HEK293 (cell line): ENCODE results near the gene IMMP2L.

Source experiments
- CTCF ChIA-PET: fragments of 350-600 bp; formaldehyde crosslinking; extraction: SDS; loops from one replicate; lab custom pipeline; 2021; ENCODE audit warnings: antibody characterized with exemption; lab: Yijun Ruan, JAX
- POLR2A ChIA-PET: fragments of 300-600 bp; formaldehyde crosslinking; extraction: SDS; loops from one replicate; lab custom pipeline; 2020; ENCODE audit warnings: antibody characterized with exemption, inconsistent platforms; lab: Yijun Ruan, JAX
- H3K27ac ChIP-seq: fragments of 200-500 bp; sonication (Bioruptor generic); 2 replicates; pipeline ENCODE4 v1.5.1; 2014; ENCODE audit warnings: low read depth, low read length, control low read depth, inconsistent platforms; ENCODE audit errors: extremely low read depth
- H3K36me3 ChIP-seq, 2 experiments: fragments of 200-500 bp in 1 of 2; sonication (Bioruptor generic) in 1 of 2; 1 replicate in 1 of 2; 2 replicates in 1 of 2; pipeline ENCODE4 v1.5.1; 2014 to 2017; ENCODE audit warnings: inconsistent platforms in 2 of 2, low read length in 2 of 2; ENCODE audit not compliant: control insufficient read depth in 2 of 2, insufficient read depth in 1 of 2
- H3K4me1 ChIP-seq: fragments of 200-500 bp; sonication (Bioruptor generic); 2 replicates; pipeline ENCODE4 v1.5.1; 2014; ENCODE audit warnings: mild to moderate bottlenecking, low read length, inconsistent platforms; ENCODE audit not compliant: control insufficient read depth, insufficient read depth
- H3K4me3 ChIP-seq: 2 replicates; pipeline ENCODE4 v1.5.1; 2011; ENCODE audit warnings: low read depth, mild to moderate bottlenecking, control low read depth, low read length, moderate library complexity
- H3K9me3 ChIP-seq: fragments of 200-500 bp; sonication (Bioruptor generic); 2 replicates; pipeline ENCODE4 v1.5.1; 2014; ENCODE audit warnings: low read depth, low read length, inconsistent platforms; ENCODE audit not compliant: control insufficient read depth, insufficient read depth
- PRDM10 ChIP-seq: fragments of 450-650 bp; formaldehyde crosslinking; IDR thresholded peaks from 2 replicates; pipeline ENCODE4 v1.5.1; 2016; ENCODE audit warnings: missing biosample characterization, missing genetic modification characterization
- SETDB1 ChIP-seq: IDR thresholded peaks from one replicate; pipeline ENCODE4 v1.6.1; 2017; ENCODE audit warnings: mild to moderate bottlenecking, low read length, moderate library complexity, mixed read lengths; ENCODE audit not compliant: insufficient read length
- ZBTB20 ChIP-seq: fragments of 450-650 bp; formaldehyde crosslinking; IDR thresholded peaks from 2 replicates; pipeline ENCODE4 v1.5.1; 2016; ENCODE audit warnings: missing biosample characterization, missing genetic modification characterization
- ZBTB48 ChIP-seq: fragments of 450-650 bp; formaldehyde crosslinking; IDR thresholded peaks from 2 replicates; pipeline ENCODE4 v1.5.1; 2016; ENCODE audit warnings: missing biosample characterization, missing genetic modification characterization
- ZBTB6 ChIP-seq: fragments of 450-650 bp; formaldehyde crosslinking; IDR thresholded peaks from 2 replicates; pipeline ENCODE4 v1.5.1; 2017; ENCODE audit warnings: missing biosample characterization, missing genetic modification characterization
- ZNF211 ChIP-seq: fragments of 450-650 bp; formaldehyde crosslinking; IDR thresholded peaks from 2 replicates; pipeline ENCODE4 v1.5.1; 2016; ENCODE audit warnings: low read depth, missing biosample characterization, missing genetic modification characterization
- ZNF311 ChIP-seq: fragments of 450-650 bp; formaldehyde crosslinking; IDR thresholded peaks from 2 replicates; pipeline ENCODE4 v1.5.1; 2017; ENCODE audit warnings: missing biosample characterization, missing genetic modification characterization, borderline replicate concordance
- ZNF707 ChIP-seq: fragments of 450-650 bp; formaldehyde crosslinking; IDR thresholded peaks from 2 replicates; pipeline ENCODE4 v1.5.1; 2016; ENCODE audit warnings: missing biosample characterization, missing genetic modification characterization
- TF ChIP-seq, protein P1 (sequence below): fragments of 450-650 bp; formaldehyde crosslinking; IDR thresholded peaks from 2 replicates; pipeline ENCODE4 v1.5.1; 2017; ENCODE audit warnings: missing biosample characterization, missing genetic modification characterization
- TF ChIP-seq, protein P2 (sequence below): fragments of 450-650 bp; formaldehyde crosslinking; IDR thresholded peaks from 2 replicates; pipeline ENCODE4 v1.5.1; 2016; ENCODE audit warnings: missing biosample characterization, missing genetic modification characterization
- TF ChIP-seq, protein P3 (sequence below): fragments of 450-650 bp; formaldehyde crosslinking; IDR thresholded peaks from 2 replicates; pipeline ENCODE4 v1.5.1; 2016; ENCODE audit warnings: missing biosample characterization, missing genetic modification characterization

Gene IMMP2L

DNA sequence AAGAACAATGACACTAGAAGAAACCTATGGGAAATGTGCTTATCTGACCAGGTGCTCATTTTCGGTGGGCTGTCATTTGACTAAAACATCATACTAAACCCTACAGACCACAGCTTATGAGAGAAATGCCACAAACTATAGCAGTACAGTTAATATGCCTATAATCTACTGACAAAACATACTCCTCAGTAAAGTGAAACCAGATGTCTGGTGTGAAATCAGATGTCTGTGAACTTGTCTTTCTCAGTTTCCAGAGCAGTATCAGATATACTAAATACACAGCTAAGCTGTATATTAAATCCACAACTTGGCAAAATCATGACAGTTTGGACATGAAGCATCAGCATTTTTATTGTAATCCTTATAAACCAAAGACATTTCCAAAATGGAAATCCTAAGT, 3.3 kb downstream of the IMMP2L start:
- Histone ChIP-seq H3K4me1 (no peaks in the 10 kb centered on the region), H3K4me3 (no peak overlapping the region), H3K27ac (no peak overlapping the region), H3K9me3 (no peaks in the 10 kb centered on the region), H3K36me3 (peaks cover 0 to 17% of the 10 kb centered on the region in 2 experiments; a peak in 1 of 3 replicates)
- POLR2A ChIA-PET: no interaction called here
- CTCF ChIA-PET: no interaction called here
- TF ChIP-seq PRDM10: no peak
- TF ChIP-seq, protein P1, sequence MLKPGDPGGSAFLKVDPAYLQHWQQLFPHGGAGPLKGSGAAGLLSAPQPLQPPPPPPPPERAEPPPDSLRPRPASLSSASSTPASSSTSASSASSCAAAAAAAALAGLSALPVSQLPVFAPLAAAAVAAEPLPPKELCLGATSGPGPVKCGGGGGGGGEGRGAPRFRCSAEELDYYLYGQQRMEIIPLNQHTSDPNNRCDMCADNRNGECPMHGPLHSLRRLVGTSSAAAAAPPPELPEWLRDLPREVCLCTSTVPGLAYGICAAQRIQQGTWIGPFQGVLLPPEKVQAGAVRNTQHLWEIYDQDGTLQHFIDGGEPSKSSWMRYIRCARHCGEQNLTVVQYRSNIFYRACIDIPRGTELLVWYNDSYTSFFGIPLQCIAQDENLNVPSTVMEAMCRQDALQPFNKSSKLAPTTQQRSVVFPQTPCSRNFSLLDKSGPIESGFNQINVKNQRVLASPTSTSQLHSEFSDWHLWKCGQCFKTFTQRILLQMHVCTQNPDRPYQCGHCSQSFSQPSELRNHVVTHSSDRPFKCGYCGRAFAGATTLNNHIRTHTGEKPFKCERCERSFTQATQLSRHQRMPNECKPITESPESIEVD (tag by site-specific recombination): peak; percentile 46

- Histone ChIP-seq H3K9me3 (no peaks in the 10 kb centered on the region), H3K4me3 (no peak overlapping the region), H3K27ac (no peak overlapping the region), H3K36me3 (peaks cover 0 to 17% of the 10 kb centered on the region in 2 experiments; a peak in 1 of 3 replicates), H3K4me1 (no peaks in the 10 kb centered on the region)
- TF ChIP-seq ZNF311 (tag by site-specific recombination) (no peak), ZNF707 (tag by site-specific recombination) (no peak), SETDB1 (no peak), ZNF211 (tag by site-specific recombination) (no peak), ZBTB48 (tag by site-specific recombination) (no peak), ZBTB20 (tag by site-specific recombination) (no peak), ZBTB6 (no peak)
- TF ChIP-seq, protein P2, sequence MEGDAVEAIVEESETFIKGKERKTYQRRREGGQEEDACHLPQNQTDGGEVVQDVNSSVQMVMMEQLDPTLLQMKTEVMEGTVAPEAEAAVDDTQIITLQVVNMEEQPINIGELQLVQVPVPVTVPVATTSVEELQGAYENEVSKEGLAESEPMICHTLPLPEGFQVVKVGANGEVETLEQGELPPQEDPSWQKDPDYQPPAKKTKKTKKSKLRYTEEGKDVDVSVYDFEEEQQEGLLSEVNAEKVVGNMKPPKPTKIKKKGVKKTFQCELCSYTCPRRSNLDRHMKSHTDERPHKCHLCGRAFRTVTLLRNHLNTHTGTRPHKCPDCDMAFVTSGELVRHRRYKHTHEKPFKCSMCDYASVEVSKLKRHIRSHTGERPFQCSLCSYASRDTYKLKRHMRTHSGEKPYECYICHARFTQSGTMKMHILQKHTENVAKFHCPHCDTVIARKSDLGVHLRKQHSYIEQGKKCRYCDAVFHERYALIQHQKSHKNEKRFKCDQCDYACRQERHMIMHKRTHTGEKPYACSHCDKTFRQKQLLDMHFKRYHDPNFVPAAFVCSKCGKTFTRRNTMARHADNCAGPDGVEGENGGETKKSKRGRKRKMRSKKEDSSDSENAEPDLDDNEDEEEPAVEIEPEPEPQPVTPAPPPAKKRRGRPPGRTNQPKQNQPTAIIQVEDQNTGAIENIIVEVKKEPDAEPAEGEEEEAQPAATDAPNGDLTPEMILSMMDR: no peak
- TF ChIP-seq, protein P3, sequence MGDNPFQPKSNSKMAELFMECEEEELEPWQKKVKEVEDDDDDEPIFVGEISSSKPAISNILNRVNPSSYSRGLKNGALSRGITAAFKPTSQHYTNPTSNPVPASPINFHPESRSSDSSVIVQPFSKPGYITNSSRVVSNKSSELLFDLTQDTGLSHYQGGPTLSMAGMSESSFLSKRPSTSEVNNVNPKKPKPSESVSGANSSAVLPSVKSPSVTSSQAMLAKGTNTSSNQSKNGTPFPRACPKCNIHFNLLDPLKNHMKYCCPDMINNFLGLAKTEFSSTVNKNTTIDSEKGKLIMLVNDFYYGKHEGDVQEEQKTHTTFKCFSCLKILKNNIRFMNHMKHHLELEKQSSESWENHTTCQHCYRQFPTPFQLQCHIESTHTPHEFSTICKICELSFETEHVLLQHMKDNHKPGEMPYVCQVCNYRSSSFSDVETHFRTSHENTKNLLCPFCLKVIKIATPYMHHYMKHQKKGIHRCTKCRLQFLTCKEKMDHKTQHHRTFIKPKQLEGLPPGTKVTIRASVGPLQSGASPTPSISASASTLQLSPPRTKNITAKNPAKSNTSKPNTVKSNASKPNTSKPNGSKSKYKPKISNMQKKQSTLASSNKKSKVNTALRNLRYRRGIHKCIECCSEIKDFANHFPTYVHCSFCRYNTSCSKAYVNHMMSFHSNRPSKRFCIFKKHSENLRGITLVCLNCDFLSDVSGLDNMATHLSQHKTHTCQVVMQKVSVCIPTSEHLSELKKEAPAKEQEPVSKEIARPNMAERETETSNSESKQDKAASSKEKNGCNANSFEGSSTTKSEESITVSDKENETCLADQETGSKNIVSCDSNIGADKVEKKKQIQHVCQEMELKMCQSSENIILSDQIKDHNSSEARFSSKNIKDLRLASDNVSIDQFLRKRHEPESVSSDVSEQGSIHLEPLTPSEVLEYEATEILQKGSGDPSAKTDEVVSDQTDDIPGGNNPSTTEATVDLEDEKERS (tag by site-specific recombination): no peak
- CTCF ChIA-PET: interaction anchor here (0.7 kb wide), 1 partner anchor 8 kb away, joined by 3 read pairs; no protein-coding TSS in a partner anchor
- POLR2A ChIA-PET: no interaction called here
Observed at GRCh38 chr7:111556977-111557376, 5.3 kb downstream of the IMMP2L start.
